Activated CD8-positive, alpha-beta T cell treated with anti-CD3 and anti-CD28 coated beads, Interleukin-2, amount 10 ng/mL, durations not matched to agents 7 days and 5 days (primary cell): ENCODE measurements around the gene CYSRT1. TPM values are rescaled to one million over a fixed set of nuclear protein-coding genes. Genes with fewer than 3 reads are reported as not detected.
A peak's percentile ranks its signal among the peaks of the same experiment; 100 is the strongest.

Experiments
- ATAC-seq: fragments of 150-1000 bp; cut with Tn5 transposase; one replicate; pipeline ENCODE4 v1.10.0; 2021; ENCODE audit warnings: moderate library complexity
- CTCF ChIA-PET: fragments of 350-600 bp; sonication (Branson Sonifier 250); formaldehyde crosslinking; loops from one replicate; lab custom pipeline; 2021; ENCODE audit warnings: antibody characterized with exemption; lab: Charles Lee
- POLR2A ChIA-PET: fragments of 350-600 bp; sonication (Branson Sonifier 250); formaldehyde crosslinking; loops from one replicate; lab custom pipeline; 2021; ENCODE audit warnings: antibody characterized with exemption; lab: Charles Lee
- DNase-seq: peaks from one replicate; pipeline ENCODE4 v3.0.0-alpha.2; 2020
- H3K27ac Mint-ChIP-seq: one replicate; pipeline ENCODE4 v1.8.0; 2021; ENCODE audit warnings: mild to moderate bottlenecking, mixed read lengths
- H3K27me3 Mint-ChIP-seq: one replicate; pipeline ENCODE4 v1.8.0; 2021; ENCODE audit warnings: low read depth, mixed read lengths
- H3K36me3 Mint-ChIP-seq: one replicate; pipeline ENCODE4 v1.8.0; 2021; ENCODE audit warnings: low read depth, mixed read lengths
- H3K4me1 Mint-ChIP-seq: one replicate; pipeline ENCODE4 v1.8.0; 2021; ENCODE audit warnings: low read depth, mixed read lengths
- H3K4me3 Mint-ChIP-seq: one replicate; pipeline ENCODE4 v1.8.0; 2021; ENCODE audit warnings: mild to moderate bottlenecking, mixed read lengths
- H3K9me3 Mint-ChIP-seq: one replicate; pipeline ENCODE4 v1.8.0; 2022; ENCODE audit warnings: mixed read lengths; ENCODE audit not compliant: insufficient read depth
- total RNA-seq, 2 experiments: library from RNA; stranded (reverse); gene quantifications; one replicate each; pipeline ENCODE4 v1.2.3, GENCODE V29; 2021

CYSRT1 gene
- total RNA-seq, result under 1 TPM; 0.42 to 0.50 TPM

GRCh38 chr9:137224830-137225694, at the start of gene CYSRT1:
Gene CYSRT1, plus strand, starts transcription at chr9:137225174. Its CDS starts 448 bp downstream, at chr9:137225622.
- Mint-ChIP-seq H3K27ac (peak within 1 kb of the TSS; percentile 87), H3K27me3 (no peaks in the 10 kb centered on the region), H3K9me3 (no peaks in the 10 kb centered on the region), H3K36me3 (no peaks in the 10 kb centered on the region), H3K4me3 (peak within 1 kb of the TSS; percentile 80), H3K4me1 (peaks cover 19% of the 10 kb centered on the region)
- ATAC-seq, result no peak
- ChIA-PET CTCF (interaction anchor here (0.9 to 6.7 kb wide), 10 partner anchors 11 to 178 kb away, joined by 3 to 73 read pairs (median 4); partner anchors contain the start of genes ANAPC2, NPDC1, SSNA1 and TUBB4B), POLR2A (interaction anchor here (0.7 to 3.7 kb wide), 7 partner anchors 14 to 138 kb away, joined by 3 to 28 read pairs (median 4); partner anchors contain the start of genes ANAPC2, MAN1B1, SSNA1 and TUBB4B)
- peak; percentile 60 for DNase-seq

GRCh38 chr9:137175345-137175961, 49.5 kb upstream of the CYSRT1 start:
- Mint-ChIP-seq H3K4me3 (no peak overlapping the region), H3K4me1 (no peaks in the 10 kb centered on the region), H3K36me3 (peaks cover 5% of the 10 kb centered on the region), H3K9me3 (no peaks in the 10 kb centered on the region), H3K27ac (no peak overlapping the region), H3K27me3 (peaks cover 17% of the 10 kb centered on the region)
- CTCF ChIA-PET, result interaction anchor here (1.3 to 2.0 kb wide), 3 partner anchors 12 to 129 kb away, joined by 3 to 5 read pairs (median 3); no protein-coding TSS in a partner anchor
- POLR2A ChIA-PET, result no interaction called here
- no peak for DNase-seq
- no peak for ATAC-seq

- H3K4me3 Mint-ChIP-seq, result no peak overlapping the region
- H3K9me3 Mint-ChIP-seq, result no peaks in the 10 kb centered on the region
- CTCF ChIA-PET, result interaction anchor here (0.7 to 2.1 kb wide), 12 partner anchors 11 to 88 kb away, joined by 3 to 11 read pairs (median 3); partner anchors contain the start of genes CYSRT1 and RNF224
- peak; percentile 42 for DNase-seq
- peak; percentile 54 for ATAC-seq
- no peaks in the 10 kb centered on the region for H3K4me1 Mint-ChIP-seq
- peaks cover 5% of the 10 kb centered on the region for H3K36me3 Mint-ChIP-seq
- POLR2A ChIA-PET, result interaction anchor here (0.8 to 1.0 kb wide), 2 partner anchors 12 to 47 kb away, joined by 3 to 4 read pairs; no protein-coding TSS in a partner anchor
- H3K27ac Mint-ChIP-seq, result no peak overlapping the region
- peaks cover 11% of the 10 kb centered on the region for H3K27me3 Mint-ChIP-seq
Measured at GRCh38 chr9:137176302-137177182, 48.4 kb upstream of the CYSRT1 start.

GRCh38 chr9:137178201-137178938, 46.6 kb upstream of the CYSRT1 start:
- DNase-seq (no peak), ATAC-seq (no peak)
- POLR2A ChIA-PET, result no interaction called here
- H3K36me3 Mint-ChIP-seq, result peaks cover 9% of the 10 kb centered on the region
- no peaks in the 10 kb centered on the region for H3K4me1 Mint-ChIP-seq
- H3K4me3 Mint-ChIP-seq, result no peak overlapping the region
- no peak overlapping the region for H3K27ac Mint-ChIP-seq
- CTCF ChIA-PET, result no interaction called here
- H3K9me3 Mint-ChIP-seq, result no peaks in the 10 kb centered on the region
- H3K27me3 Mint-ChIP-seq, result peaks cover 2% of the 10 kb centered on the region

GRCh38 chr9:137178939-137179630, 45.9 kb upstream of the CYSRT1 start:
- no peaks in the 10 kb centered on the region for H3K9me3 Mint-ChIP-seq
- no peak for ATAC-seq
- H3K36me3 Mint-ChIP-seq, result peaks cover 12% of the 10 kb centered on the region
- POLR2A ChIA-PET, result no interaction called here
- CTCF ChIA-PET, result no interaction called here
- H3K4me3 Mint-ChIP-seq, result no peak overlapping the region
- no peaks in the 10 kb centered on the region for H3K27me3 Mint-ChIP-seq
- H3K27ac Mint-ChIP-seq, result no peak overlapping the region
- H3K4me1 Mint-ChIP-seq, result no peaks in the 10 kb centered on the region
- DNase-seq, result no peak

- ChIA-PET CTCF (no interaction called here), POLR2A (no interaction called here)
- no peak for ATAC-seq
- no peak for DNase-seq
- peaks cover 16% of the 10 kb centered on the region for H3K36me3 Mint-ChIP-seq
- H3K4me3 Mint-ChIP-seq, result no peak overlapping the region
- H3K27me3 Mint-ChIP-seq, result no peaks in the 10 kb centered on the region
- peaks cover 3% of the 10 kb centered on the region for H3K4me1 Mint-ChIP-seq
- no peaks in the 10 kb centered on the region for H3K9me3 Mint-ChIP-seq
- H3K27ac Mint-ChIP-seq, result no peak overlapping the region
Measured at GRCh38 chr9:137179761-137180160, 45.2 kb upstream of the CYSRT1 start.

GRCh38 chr9:137180491-137180890, 44.5 kb upstream of the CYSRT1 start:
- POLR2A ChIA-PET, result interaction anchor here (0.8 kb wide), 1 partner anchor 9 kb away, joined by 3 read pairs; the partner anchor contains the start of gene SSNA1
- no peak for DNase-seq
- Mint-ChIP-seq H3K4me3 (no peak overlapping the region), H3K27me3 (no peaks in the 10 kb centered on the region), H3K9me3 (no peaks in the 10 kb centered on the region), H3K36me3 (peaks cover 16% of the 10 kb centered on the region), H3K4me1 (peaks cover 3% of the 10 kb centered on the region), H3K27ac (no peak overlapping the region)
- ATAC-seq, result no peak
- CTCF ChIA-PET, result no interaction called here

GRCh38 chr9:137181680-137182079, 43.3 kb upstream of the CYSRT1 start:
- no peak overlapping the region for H3K4me3 Mint-ChIP-seq
- POLR2A ChIA-PET, result no interaction called here
- ATAC-seq (no peak), DNase-seq (no peak)
- CTCF ChIA-PET, result no interaction called here
- H3K4me1 Mint-ChIP-seq, result peaks cover 11% of the 10 kb centered on the region
- no peak overlapping the region for H3K27ac Mint-ChIP-seq
- H3K27me3 Mint-ChIP-seq, result no peaks in the 10 kb centered on the region
- H3K36me3 Mint-ChIP-seq, result peaks cover 16% of the 10 kb centered on the region
- no peaks in the 10 kb centered on the region for H3K9me3 Mint-ChIP-seq

- Mint-ChIP-seq H3K4me1 (peaks cover 23% of the 10 kb centered on the region), H3K9me3 (no peaks in the 10 kb centered on the region), H3K27me3 (no peaks in the 10 kb centered on the region), H3K4me3 (no peak overlapping the region), H3K36me3 (peaks cover 15% of the 10 kb centered on the region), H3K27ac (no peak overlapping the region)
- no peak for ATAC-seq
- POLR2A ChIA-PET, result interaction anchor here (1.1 kb wide), 1 partner anchor 9 kb away, joined by 3 read pairs; no protein-coding TSS in a partner anchor
- no peak for DNase-seq
- CTCF ChIA-PET, result no interaction called here
Measured at GRCh38 chr9:137182836-137183235, 42.1 kb upstream of the CYSRT1 start.

- ChIA-PET CTCF (no interaction called here), POLR2A (interaction anchor here (0.6 kb wide), 1 partner anchor 860 kb away, joined by 3 read pairs; no protein-coding TSS in a partner anchor)
- DNase-seq, result no peak
- Mint-ChIP-seq H3K36me3 (peaks cover 17% of the 10 kb centered on the region), H3K4me1 (peaks cover 25% of the 10 kb centered on the region), H3K9me3 (no peaks in the 10 kb centered on the region), H3K27me3 (no peaks in the 10 kb centered on the region), H3K4me3 (no peak overlapping the region), H3K27ac (no peak overlapping the region)
- no peak for ATAC-seq
Measured at GRCh38 chr9:137183980-137184595, 40.9 kb upstream of the CYSRT1 start.
